T-helper 17 cell (primary cell): ENCODE results near the gene NTSR1. TPM values are rescaled to one million over a fixed set of nuclear protein-coding genes. Genes with fewer than 3 reads are reported as not detected.
A peak's percentile ranks its signal among the peaks of the same experiment; 100 is the strongest.

Source experiments
- ATAC-seq: fragments of 150-1000 bp; cut with Tn5 transposase; 2 replicates; pipeline ENCODE4 v1.10.0; 2021; ENCODE audit warnings: mild to moderate bottlenecking, moderate library complexity
- DNase-seq, 3 donors: peaks; one replicate each; pipeline versions ENCODE4 v3.0.0 to v3.0.0-alpha.2; 2020 to 2021
- H3K9me3 ChIP-seq: one replicate; pipeline ENCODE4 v1.7.0; 2013; ENCODE audit warnings: low read length, mild to moderate bottlenecking; ENCODE audit not compliant: control insufficient read depth, poor library complexity, severe bottlenecking
- H3K27ac Mint-ChIP-seq: one replicate; pipeline ENCODE4 v1.8.0; 2022; ENCODE audit warnings: mild to moderate bottlenecking, moderate library complexity, mixed read lengths
- H3K27me3 Mint-ChIP-seq: one replicate; pipeline ENCODE4 v1.8.0; 2022; ENCODE audit warnings: mixed read lengths
- H3K36me3 Mint-ChIP-seq: one replicate; pipeline ENCODE4 v1.8.0; 2022; ENCODE audit warnings: low read depth, mixed read lengths
- H3K4me1 Mint-ChIP-seq: one replicate; pipeline ENCODE4 v1.8.0; 2022; ENCODE audit warnings: mild to moderate bottlenecking, mixed read lengths
- H3K4me3 Mint-ChIP-seq: one replicate; pipeline ENCODE4 v1.8.0; 2022; ENCODE audit warnings: mild to moderate bottlenecking, moderate library complexity, mixed read lengths
- total RNA-seq, 4 donors: library from RNA in 2 of 4; stranded (reverse) in 2 of 4; gene quantifications; one replicate each; pipeline ENCODE4 v1.2.3 and lab custom pipeline; 2022 to 2026

The NTSR1 gene
- total RNA-seq, 2 donors from 2014 or later = 0.10 TPM; not detected in 1

GRCh38 chr20:62769346-62770071 lies 60.9 kb downstream of the NTSR1 start:
- H3K36me3 Mint-ChIP-seq = no peaks in the 10 kb centered on the region
- no peaks in the 10 kb centered on the region for H3K9me3 ChIP-seq
- no peak overlapping the region for H3K27ac Mint-ChIP-seq
- H3K4me1 Mint-ChIP-seq = peaks cover 14% of the 10 kb centered on the region
- DNase-seq (no peak), ATAC-seq (no peak)
- no peak overlapping the region for H3K4me3 Mint-ChIP-seq
- no peaks in the 10 kb centered on the region for H3K27me3 Mint-ChIP-seq

GRCh38 chr20:62770111-62770910 lies 61.7 kb downstream of the NTSR1 start:
- DNase-seq = no peak
- no peak overlapping the region for H3K27ac Mint-ChIP-seq
- no peaks in the 10 kb centered on the region for H3K9me3 ChIP-seq
- H3K4me3 Mint-ChIP-seq = no peak overlapping the region
- ATAC-seq = no peak
- no peaks in the 10 kb centered on the region for H3K36me3 Mint-ChIP-seq
- no peaks in the 10 kb centered on the region for H3K27me3 Mint-ChIP-seq
- peaks cover 16% of the 10 kb centered on the region for H3K4me1 Mint-ChIP-seq

- DNase-seq (no peak), ATAC-seq (no peak)
- H3K4me1 Mint-ChIP-seq = peaks cover 16% of the 10 kb centered on the region
- no peak overlapping the region for H3K4me3 Mint-ChIP-seq
- no peaks in the 10 kb centered on the region for H3K36me3 Mint-ChIP-seq
- no peak overlapping the region for H3K27ac Mint-ChIP-seq
- H3K9me3 ChIP-seq = no peaks in the 10 kb centered on the region
- no peaks in the 10 kb centered on the region for H3K27me3 Mint-ChIP-seq
Observed at GRCh38 chr20:62770916-62771315, 62.3 kb downstream of the NTSR1 start.

GRCh38 chr20:62771396-62772102 lies 62.9 kb downstream of the NTSR1 start:
- no peak overlapping the region for H3K27ac Mint-ChIP-seq
- peaks cover 21% of the 10 kb centered on the region for H3K4me1 Mint-ChIP-seq
- no peaks in the 10 kb centered on the region for H3K27me3 Mint-ChIP-seq
- no peaks in the 10 kb centered on the region for H3K9me3 ChIP-seq
- H3K4me3 Mint-ChIP-seq = no peak overlapping the region
- DNase-seq (no peak), ATAC-seq (no peak)
- no peaks in the 10 kb centered on the region for H3K36me3 Mint-ChIP-seq

GRCh38 chr20:62772103-62772611 lies 63.5 kb downstream of the NTSR1 start:
- H3K27ac Mint-ChIP-seq = no peak overlapping the region
- no peak overlapping the region for H3K4me3 Mint-ChIP-seq
- no peaks in the 10 kb centered on the region for H3K36me3 Mint-ChIP-seq
- no peaks in the 10 kb centered on the region for H3K27me3 Mint-ChIP-seq
- DNase-seq (no peak), ATAC-seq (no peak)
- no peaks in the 10 kb centered on the region for H3K9me3 ChIP-seq
- peaks cover 26% of the 10 kb centered on the region for H3K4me1 Mint-ChIP-seq

- H3K27me3 Mint-ChIP-seq = no peaks in the 10 kb centered on the region
Observed at GRCh38 chr20:62772619-62772989, 64.0 kb downstream of the NTSR1 start.

GRCh38 chr20:62772990-62773844 lies 64.6 kb downstream of the NTSR1 start:
- DNase-seq (no peak), ATAC-seq (peak; percentile 15)
- Mint-ChIP-seq H3K27ac (peak overlapping the region; percentile 41), H3K4me1 (peaks cover 24% of the 10 kb centered on the region), H3K27me3 (no peaks in the 10 kb centered on the region), H3K36me3 (no peaks in the 10 kb centered on the region), H3K4me3 (no peak overlapping the region)
- no peaks in the 10 kb centered on the region for H3K9me3 ChIP-seq

More at GRCh38 chr20:62772619-62772989, 64.0 kb downstream of the NTSR1 start:
- ATAC-seq (no peak), DNase-seq (no peak)
- no peaks in the 10 kb centered on the region for H3K36me3 Mint-ChIP-seq
- peaks cover 24% of the 10 kb centered on the region for H3K4me1 Mint-ChIP-seq
- no peaks in the 10 kb centered on the region for H3K9me3 ChIP-seq
- H3K27ac Mint-ChIP-seq = peak overlapping the region; percentile 41
- no peak overlapping the region for H3K4me3 Mint-ChIP-seq

GRCh38 chr20:62773845-62774714 lies 65.4 kb downstream of the NTSR1 start:
- Mint-ChIP-seq H3K27ac (peak overlapping the region; percentile 41), H3K4me1 (peaks cover 21% of the 10 kb centered on the region), H3K27me3 (no peaks in the 10 kb centered on the region), H3K4me3 (peak overlapping the region; percentile 19), H3K36me3 (no peaks in the 10 kb centered on the region)
- ATAC-seq (no peak), DNase-seq (no peak)
- no peaks in the 10 kb centered on the region for H3K9me3 ChIP-seq

GRCh38 chr20:62774762-62775161 lies 66.1 kb downstream of the NTSR1 start:
- H3K4me3 Mint-ChIP-seq = peak overlapping the region; percentile 63
- peaks cover 19% of the 10 kb centered on the region for H3K4me1 Mint-ChIP-seq
- DNase-seq (no peak), ATAC-seq (no peak)
- H3K9me3 ChIP-seq = no peaks in the 10 kb centered on the region
- H3K27me3 Mint-ChIP-seq = no peaks in the 10 kb centered on the region
- peak overlapping the region; percentile 41 for H3K27ac Mint-ChIP-seq
- H3K36me3 Mint-ChIP-seq = no peaks in the 10 kb centered on the region

GRCh38 chr20:62775206-62775605 lies 66.6 kb downstream of the NTSR1 start:
- ATAC-seq = no peak
- no peaks in the 10 kb centered on the region for H3K27me3 Mint-ChIP-seq

GRCh38 chr20:62776035-62776691 lies 67.5 kb downstream of the NTSR1 start:
- DNase-seq (no peak), ATAC-seq (no peak)
- Mint-ChIP-seq H3K27ac (peak overlapping the region; percentile 86), H3K4me3 (peak overlapping the region; percentile 47), H3K4me1 (peaks cover 19% of the 10 kb centered on the region), H3K27me3 (no peaks in the 10 kb centered on the region), H3K36me3 (no peaks in the 10 kb centered on the region)
- no peaks in the 10 kb centered on the region for H3K9me3 ChIP-seq

More at GRCh38 chr20:62775206-62775605, 66.6 kb downstream of the NTSR1 start:
- Mint-ChIP-seq H3K27ac (peak overlapping the region; percentile 86), H3K4me3 (peak overlapping the region; percentile 63), H3K36me3 (no peaks in the 10 kb centered on the region), H3K4me1 (peaks cover 19% of the 10 kb centered on the region)
- no peaks in the 10 kb centered on the region for H3K9me3 ChIP-seq
- no peak for DNase-seq
